ENCODE results near the gene SYT5.
"Not testable (repeated sequence)": the region's sequence is repeated elsewhere in the genome, so short reads cannot be mapped to it uniquely, and the experiment has no call there.

SYT5 gene

GRCh38 chr19:55166530-55167268 is 13.4 kb downstream of the SYT5 start, which contains the start of gene DNAAF3:
Gene DNAAF3, minus strand, starts transcription at chr19:55166613. Its CDS starts 200 bp downstream, at chr19:55166413.
- DNase-seq, result peak; percentile 99

GRCh38 chr19:55165952-55166529 is 14.0 kb downstream of the SYT5 start:
- DNase-seq, result peak; percentile 94

- no peak for DNase-seq
Observed at GRCh38 chr19:55161571-55162322, 18.3 kb downstream of the SYT5 start.

- no peak for DNase-seq
Observed at GRCh38 chr19:55160986-55161365, 19.1 kb downstream of the SYT5 start.

GRCh38 chr19:55160128-55160985 is 19.7 kb downstream of the SYT5 start:
- peak; percentile 94 for DNase-seq

- peak; percentile 46 for DNase-seq
Observed at GRCh38 chr19:55158848-55159749, 21.0 kb downstream of the SYT5 start.

GRCh38 chr19:55158423-55158822 is 21.7 kb downstream of the SYT5 start:
- DNase-seq, result no peak

- DNase-seq, result no peak
Observed at GRCh38 chr19:55157064-55157908, 22.8 kb downstream of the SYT5 start, which contains the start of gene TNNI3. Gene TNNI3, minus strand, starts transcription at chr19:55157732. Its CDS starts 143 bp downstream, at chr19:55157589.

GRCh38 chr19:55156202-55157063 is 23.7 kb downstream of the SYT5 start:
- DNase-seq, result no peak

GRCh38 chr19:55155784-55156183 is 24.3 kb downstream of the SYT5 start:
- DNase-seq, result not testable (repeated sequence)

GRCh38 chr19:55153652-55154264 is 26.3 kb downstream of the SYT5 start:
- no peak for DNase-seq

GRCh38 chr19:55152017-55152416 is 28.1 kb downstream of the SYT5 start:
- peak; percentile 53 for DNase-seq

GRCh38 chr19:55149078-55150003 is 30.7 kb downstream of the SYT5 start, which contains the start of gene TNNT1:
Gene TNNT1, minus strand, starts transcription at chr19:55149206. Its CDS starts 2,049 bp downstream, at chr19:55147157.
- DNase-seq, result no peak

GRCh38 chr19:55147545-55148251 is 32.4 kb downstream of the SYT5 start:
- DNase-seq, result no peak

GRCh38 chr19:55146705-55147273 is 33.3 kb downstream of the SYT5 start:
- DNase-seq, result no peak

- DNase-seq, result peak; percentile 65
Observed at GRCh38 chr19:55146078-55146704, 33.9 kb downstream of the SYT5 start.
